Cortex of kidney (tissue), 1 donor: ENCODE data around the gene GPRIN1.

Source experiments
- DNase-seq: peaks from one replicate; lab custom pipeline; 2025; lab: John Stamatoyannopoulos, UW

GPRIN1 gene

DNA sequence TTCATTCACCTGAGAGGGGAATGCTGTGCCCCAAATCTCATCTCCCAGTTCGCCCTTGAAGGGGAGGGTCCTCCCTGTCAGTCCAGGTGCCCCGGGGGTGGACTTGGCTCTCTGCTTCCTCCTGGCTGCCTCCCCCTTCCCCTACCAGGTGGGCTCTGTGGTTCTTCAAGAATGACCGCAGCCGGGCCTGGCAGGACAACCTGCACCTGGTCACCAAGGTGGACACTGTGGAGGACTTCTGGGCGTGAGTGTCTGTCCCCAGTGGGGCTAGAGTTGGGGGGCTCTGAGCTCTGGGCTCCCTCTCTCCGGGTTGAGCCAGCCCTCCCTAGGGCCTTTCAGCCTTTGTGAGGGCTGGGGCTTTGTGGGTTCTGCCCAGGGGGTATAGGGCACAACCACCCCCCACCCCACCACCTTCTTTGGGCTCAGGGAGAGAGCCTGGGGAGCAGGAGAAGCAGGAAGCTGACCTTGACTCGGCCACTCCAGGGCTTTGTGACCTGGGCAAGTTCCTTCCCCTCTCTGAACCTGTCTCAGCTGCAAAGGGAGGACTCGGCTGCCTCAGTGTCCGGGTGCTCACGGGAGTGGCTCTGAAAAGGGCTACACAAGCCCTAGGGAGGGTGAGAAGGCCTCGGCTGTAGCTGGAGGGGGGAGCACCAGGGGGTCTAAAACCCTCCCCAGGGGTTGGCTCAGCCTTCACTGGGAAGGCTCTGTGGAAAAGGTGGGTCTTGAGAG is 33.7 kb upstream of the GPRIN1 start:
- no peak for DNase-seq

DNA sequence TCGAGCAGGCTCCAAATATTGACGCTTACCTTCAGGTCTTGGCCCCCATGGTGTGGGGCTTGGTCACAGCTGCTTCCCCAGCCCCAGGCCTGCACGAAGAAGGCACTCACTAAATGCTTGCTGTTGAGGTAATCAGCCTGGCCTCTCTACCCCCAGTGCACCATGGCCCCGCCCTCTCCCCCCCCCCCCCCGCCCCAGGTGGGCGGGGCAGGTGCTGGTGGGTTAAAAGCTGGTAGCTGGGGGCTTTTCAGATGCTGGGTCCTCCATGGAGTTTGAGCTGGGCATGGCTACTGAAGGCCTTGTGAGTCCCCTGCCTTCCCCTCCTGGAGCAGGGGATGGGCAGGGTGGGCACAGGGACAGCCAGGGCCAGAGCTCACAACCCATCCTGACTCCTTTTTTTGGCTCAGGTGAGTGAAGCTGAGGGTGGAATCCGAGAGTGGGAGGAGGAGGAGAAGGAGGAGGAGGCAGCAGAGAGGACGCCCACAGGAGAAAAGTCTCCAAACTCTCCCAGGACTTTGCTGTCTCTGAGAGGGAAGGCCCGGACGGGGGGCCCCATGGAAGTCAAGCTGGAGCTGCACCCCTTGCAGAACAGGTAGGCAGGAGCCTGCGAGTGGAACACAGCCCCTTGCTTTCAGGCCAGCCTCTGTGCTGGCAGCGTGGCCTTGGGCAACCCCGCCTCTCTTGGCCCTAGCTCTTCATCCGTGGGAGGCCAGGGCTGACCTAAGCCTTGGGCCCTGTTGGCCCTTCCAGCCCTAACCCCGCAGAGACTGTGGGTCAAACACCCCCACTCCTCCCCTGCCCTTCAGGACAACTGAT is 32.9 kb upstream of the GPRIN1 start:
- no peak for DNase-seq

DNA sequence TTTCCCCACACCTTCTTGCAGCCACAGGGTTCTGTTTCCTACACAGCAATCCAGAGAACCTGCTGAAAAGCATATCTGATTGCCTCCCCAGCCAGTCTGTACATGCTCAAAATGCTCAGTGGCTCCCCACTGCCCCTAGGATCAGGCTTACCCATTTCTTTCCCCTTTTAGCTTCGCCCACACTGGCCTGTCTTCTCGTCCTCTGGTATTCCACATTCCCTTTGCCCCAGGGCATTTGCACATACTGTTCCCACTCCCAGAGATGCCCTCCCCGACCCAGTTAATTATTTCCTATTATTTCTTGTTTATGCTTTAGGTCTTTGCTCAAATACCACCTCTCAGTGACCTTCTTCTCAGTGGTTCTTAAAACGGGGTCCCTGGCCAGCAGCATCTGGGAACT is 30.7 kb upstream of the GPRIN1 start:
- DNase-seq, result no peak

DNA sequence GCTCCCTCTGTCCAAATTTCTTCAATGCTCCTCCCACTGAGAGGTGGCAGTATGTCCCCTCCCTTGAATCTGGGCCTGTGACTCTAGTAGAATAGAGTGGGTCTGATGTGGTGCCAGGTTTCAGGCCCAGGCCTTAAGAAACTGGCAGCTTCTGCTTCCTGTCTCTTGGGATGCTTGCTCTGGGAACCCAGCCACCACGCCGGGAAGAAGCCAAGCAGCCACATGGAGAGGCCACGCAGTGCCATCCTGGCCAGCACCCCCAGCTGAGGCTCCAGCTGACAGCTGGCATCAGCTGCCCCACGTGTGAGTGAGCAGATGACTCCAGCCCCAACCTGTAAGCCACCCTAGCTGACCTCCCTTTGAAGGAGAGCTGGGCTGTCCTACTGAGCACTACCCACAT is 30.0 kb upstream of the GPRIN1 start:
- DNase-seq, result no peak

DNA sequence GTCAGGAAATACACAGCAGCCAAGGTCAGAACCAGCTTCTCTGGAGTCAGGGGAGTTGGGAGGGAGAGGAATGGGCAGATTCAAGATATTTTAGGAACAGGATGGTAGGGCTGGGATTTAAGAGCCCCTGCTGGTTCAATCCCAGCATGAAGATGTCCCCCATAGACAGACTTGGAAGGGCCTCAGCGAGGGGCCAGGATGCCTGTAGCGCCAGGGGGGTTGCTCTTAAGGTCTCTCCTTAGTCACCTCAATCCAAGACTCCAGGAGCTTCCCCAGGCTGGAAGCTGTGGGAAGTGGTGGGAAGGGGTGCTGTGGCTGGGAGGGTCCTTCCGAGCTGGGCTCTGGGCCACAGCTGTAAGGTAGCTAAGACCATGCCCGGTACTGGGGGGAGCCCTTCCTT is 29.3 kb upstream of the GPRIN1 start:
- DNase-seq, result no peak

DNA sequence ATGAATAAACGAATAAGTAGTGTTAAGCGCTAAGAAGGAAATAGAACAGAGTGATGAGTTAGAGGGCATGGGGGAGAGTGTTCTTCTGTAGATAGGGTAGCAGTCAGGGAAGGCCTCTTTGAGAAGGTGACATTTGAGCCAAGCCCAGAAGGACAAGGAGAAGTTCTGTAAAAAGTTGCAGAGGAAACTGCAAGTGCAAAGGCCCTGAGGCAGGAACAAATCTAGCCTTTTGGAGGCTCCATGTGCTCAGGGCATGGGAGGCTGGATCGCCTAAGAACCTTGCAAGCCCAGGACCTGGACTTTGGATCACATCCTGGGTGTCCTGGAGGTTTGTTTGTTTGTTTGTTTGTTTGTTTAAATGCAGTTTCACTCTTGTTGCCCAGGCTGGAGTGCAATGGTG is 28.5 kb upstream of the GPRIN1 start:
- no peak for DNase-seq

DNA sequence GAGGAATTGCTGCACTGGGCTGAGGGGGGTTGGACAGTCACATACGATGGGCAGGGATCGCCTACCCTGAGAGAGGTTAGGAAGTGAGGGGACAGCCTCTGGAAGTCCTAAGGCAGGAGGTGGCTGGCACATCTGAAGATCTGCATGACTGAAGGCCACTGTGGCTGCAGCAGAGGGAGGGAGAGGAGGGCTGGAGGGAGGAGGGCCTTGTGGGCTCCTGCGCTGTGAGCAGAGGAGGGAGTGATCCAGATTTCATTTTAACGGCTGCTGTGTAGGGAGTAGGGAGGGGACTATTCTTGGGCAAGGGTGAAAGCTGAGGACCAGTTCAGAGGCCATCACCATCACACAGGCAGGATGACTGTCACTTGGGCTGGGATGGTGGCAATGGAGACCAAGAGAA is 27.6 kb upstream of the GPRIN1 start:
- DNase-seq, result no peak

DNA sequence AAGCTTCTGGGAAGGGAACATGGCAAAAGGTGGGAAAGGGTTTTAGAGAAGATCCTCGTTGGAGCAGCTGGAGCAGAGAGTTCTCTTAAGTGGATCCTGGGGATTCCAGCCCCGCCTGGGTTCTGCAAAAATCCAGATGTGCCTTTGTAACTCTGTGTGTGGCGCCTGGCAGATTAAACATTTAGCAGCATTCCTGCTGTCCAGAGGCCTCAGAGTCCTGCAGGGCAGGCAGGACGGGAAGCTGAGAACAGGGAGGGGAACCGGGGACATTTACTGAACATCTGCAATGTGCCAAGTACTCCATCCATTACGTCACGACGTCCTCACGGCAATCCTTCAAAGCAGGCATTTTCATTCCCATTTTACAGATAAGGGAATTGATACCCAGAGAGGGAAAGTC is 26.5 kb upstream of the GPRIN1 start:
- no peak for DNase-seq

DNA sequence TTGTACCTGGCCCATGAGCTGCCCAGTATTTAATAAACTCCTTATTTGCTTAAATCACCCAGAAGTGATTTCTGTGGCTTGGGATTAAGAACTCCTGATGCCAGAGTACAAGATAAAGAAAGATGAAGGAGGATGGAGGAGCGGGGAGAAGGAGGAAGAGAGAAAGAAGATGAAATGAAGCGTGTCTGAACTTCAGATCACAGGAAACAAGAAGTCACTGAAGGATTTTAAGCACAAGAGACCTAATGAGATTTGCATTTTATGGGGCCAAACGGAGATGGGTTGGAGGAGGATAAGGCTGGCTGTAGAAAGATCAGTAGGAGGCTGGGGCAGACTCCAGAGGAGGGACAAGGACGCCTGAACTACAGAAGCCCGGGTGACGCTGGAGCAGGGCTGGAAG is 23.6 kb upstream of the GPRIN1 start:
- no peak for DNase-seq

DNA sequence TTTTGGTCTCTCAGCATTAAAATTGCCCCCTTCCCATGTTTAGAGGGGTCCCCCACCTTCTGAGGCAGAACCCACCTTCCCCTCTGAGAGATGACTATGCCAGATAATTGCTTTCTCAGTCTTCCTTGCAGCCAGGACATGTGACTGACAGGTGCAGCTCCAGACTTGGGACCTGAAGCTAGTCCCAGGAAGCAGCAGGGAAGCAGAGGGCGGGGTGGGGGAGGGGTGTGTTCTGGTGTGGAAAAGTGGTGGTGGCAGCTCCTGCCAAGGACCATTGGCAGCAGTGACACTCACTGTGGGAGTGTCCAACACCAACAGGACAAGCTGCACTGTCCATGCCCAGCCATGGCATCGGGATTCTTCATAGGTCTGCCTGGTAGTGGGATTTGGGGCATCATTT is 22.8 kb upstream of the GPRIN1 start:
- DNase-seq, result no peak

DNA sequence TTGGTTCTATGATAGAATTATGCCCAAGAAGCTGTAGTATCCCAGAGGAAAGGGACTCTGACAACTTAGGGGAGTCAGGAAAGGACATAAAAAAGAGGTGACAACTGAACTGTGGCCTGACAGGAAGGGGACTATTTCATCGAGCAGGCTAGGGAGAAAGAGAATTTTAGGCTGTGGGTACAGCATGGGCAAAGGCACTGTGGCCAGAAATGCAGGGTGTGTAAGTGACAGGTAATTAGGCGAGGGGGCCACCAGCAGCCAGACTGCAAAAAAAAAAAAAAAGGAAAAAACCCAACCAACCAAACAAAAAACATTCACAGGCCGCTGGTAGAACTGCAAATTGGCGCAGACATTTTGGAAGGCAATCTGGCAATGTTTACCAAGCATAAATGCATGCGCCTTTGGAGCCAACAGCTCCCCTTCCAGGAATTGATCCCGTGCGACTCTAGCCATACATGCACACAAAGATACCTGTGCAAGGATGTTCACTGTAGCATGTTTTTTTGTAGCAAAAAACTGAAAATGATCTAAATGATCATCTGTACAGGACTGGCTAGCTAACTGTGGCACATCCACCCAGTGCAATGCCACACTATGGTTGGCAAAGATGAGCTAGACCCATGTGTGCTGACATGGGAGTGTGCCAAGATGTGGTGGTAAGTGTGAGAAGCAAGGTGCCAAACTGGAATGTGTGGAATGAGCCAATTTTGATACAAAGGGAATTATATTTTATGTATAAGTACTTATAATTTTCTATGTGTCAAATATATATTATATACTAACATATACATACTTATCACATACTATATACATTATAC is 21.6 kb upstream of the GPRIN1 start:
- no peak for DNase-seq

DNA sequence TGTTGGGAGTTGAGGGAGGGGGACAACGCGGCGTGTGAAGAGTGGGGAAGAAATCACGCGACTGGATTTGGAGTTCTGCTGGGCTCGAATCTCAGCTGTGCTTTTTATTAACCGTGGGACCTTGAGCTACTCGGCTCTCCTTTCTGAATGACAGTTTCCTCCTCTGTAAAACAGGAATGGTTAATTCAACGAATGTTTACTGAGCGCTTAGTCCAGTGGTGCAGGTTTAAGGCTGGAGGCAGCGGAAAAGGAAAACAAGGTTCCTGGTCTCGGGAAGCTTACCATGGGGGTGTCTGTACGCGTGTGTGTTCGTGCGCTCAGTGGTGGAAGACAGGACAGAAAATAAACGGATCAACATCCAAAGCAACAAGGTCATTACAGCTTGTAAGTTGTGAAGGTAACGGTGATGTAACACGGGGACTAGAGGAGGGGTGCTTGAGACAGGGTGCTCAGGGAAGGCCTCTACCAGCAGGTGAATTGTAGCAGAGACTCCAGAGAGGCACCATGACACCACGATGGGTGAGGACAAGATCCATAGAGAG is 20.8 kb upstream of the GPRIN1 start:
- DNase-seq, result no peak

DNA sequence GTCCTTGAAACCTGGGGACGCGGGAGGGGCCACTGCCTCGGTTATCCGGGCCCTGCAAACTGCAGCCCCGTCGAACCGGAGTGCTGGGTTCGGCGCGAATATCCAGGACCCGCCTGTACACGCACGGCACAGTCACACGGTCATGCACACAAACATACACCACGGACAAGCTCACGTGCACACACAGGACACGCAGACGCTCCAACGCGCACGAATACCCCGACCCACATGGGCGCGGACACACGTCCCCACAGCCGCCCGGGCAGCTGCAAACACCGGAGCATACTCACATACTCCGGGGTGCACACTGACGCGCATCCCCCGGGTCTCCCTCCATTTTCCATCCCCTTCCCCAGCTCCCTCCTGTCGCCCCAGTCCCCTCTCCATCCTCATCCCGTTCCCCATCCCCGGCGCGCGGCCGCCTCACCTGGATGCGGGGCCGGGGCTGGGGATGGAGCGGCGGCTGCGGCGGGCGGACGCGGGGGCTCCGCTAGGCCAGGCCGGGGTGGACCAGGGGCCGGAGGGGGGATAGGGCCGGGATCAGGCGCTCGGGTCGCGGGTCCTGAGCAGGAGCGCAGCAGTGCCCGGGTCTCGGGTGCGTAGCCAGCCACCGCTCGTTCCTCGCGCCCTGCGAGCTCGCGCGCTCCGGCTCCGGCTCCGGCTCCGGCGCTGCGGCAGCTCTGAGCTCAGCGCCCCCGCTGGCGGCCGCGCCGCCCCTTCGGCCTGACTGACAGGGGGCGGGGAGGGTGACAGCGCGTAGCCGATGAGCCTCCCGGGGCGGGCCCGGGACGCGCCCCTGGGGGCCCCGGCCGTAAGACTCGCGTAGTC is 20.1 kb upstream of the GPRIN1 start, which contains the start of the genes EIF4E1B and SNCB:
Gene EIF4E1B, plus strand, starts transcription at position 823 of the 828 bp plus-strand sequence. CDS start 12,113 bp downstream, outside the sequence.
Gene SNCB, minus strand, starts transcription at position 682 of the 828 bp plus-strand sequence. CDS start 880 bp downstream, outside the sequence.
- DNase-seq, result no peak

DNA sequence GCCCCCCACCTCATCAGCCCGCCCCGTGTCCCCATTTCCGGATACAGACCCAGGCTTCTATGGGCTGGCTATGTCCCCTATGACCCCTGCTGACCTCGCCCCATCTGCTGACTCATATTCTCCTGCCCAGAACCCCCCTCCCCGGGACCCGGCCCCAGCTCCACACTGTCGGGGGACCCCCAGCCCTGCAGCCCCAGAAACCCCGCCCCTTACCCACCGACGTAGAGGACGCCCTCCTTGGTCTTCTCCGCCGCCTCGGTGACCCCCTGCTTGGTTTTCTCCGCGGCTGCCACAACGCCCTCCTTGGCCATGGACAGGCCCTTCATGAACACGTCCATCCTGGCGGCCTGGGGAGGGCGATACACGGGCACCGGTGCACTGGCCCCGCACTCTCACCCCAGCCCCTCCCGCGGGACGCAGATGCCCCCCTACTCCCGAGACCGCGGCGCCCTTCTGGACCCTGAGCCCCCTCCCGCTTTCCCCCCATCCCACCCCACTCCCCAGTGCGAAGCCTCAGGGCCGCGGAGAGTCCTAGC is 19.4 kb upstream of the GPRIN1 start:
- no peak for DNase-seq

DNA sequence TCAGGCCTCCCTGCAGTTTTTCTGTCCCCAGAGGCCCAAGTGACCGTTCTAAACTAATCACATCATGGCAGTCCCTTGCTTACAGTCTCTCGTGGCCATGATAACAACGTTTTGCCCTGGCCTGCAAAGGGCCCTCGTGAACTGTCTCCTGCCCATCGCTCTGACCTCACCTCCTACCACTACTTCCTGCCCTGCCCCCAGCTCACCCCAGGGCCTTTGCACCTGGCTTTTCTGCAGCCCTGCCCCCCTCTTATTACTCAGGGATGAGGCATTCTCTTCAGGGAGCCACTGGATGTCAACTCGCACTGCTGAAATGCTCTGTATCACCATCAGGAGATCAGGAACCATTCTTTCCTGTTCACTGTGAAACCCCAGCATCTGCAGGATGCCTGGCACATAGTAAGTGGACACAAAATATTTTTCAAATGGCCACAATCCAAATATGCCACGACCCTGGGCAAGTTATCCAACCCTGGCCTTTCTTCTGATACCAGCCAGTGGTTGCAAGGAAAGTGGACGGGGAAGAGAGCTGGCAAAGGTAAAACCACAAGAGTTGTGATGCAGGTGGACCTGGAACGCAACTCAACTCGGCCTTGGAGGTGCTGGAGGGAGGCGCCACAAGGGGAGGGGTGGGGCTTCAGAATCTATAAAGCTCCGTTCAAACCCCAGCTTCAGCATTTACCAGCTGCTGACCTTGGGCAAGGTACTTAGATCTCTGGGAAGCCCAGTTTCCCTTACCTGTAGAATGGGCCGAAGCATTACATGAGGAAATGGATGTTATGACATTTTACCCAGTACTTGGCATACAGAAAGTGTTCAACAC is 18.7 kb upstream of the GPRIN1 start:
- no peak for DNase-seq

DNA sequence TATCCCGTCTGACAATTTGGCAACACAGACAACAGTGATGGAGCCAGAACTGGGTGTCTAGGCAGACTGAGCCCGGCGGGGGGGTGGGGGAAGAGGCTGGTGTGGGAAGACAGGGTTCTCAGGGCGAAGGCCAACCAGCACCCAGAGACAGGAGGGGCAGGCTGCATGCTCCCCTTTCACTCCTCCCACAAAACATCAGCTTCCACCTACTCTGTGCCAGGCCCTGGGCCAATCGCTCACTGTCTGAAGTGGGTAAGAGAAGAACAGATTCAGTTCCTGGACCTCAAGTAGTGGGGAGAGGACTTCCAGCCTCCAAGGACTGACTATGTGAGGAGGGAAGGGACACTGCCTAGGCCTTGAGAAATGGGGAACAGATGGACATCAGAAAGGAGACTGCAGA is 17.6 kb upstream of the GPRIN1 start:
- DNase-seq, result no peak

DNA sequence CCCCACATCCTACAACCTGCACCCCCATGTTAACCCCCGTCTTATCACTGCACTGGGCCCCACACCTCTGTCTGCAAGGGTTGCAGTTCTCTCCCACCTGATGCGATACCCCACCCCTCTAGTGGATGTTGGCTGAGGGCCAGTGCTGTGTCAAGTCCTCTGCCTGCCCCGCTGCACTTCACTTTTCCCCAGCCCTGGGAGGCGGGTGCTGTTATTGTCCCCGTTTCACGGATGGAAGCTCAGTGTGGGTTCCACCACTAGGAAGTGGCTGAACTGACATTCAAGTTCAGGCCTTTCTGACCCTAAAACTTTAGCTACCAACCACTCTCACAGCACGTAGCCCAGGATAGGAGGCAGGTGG is 16.9 kb upstream of the GPRIN1 start:
- DNase-seq, result no peak

DNA sequence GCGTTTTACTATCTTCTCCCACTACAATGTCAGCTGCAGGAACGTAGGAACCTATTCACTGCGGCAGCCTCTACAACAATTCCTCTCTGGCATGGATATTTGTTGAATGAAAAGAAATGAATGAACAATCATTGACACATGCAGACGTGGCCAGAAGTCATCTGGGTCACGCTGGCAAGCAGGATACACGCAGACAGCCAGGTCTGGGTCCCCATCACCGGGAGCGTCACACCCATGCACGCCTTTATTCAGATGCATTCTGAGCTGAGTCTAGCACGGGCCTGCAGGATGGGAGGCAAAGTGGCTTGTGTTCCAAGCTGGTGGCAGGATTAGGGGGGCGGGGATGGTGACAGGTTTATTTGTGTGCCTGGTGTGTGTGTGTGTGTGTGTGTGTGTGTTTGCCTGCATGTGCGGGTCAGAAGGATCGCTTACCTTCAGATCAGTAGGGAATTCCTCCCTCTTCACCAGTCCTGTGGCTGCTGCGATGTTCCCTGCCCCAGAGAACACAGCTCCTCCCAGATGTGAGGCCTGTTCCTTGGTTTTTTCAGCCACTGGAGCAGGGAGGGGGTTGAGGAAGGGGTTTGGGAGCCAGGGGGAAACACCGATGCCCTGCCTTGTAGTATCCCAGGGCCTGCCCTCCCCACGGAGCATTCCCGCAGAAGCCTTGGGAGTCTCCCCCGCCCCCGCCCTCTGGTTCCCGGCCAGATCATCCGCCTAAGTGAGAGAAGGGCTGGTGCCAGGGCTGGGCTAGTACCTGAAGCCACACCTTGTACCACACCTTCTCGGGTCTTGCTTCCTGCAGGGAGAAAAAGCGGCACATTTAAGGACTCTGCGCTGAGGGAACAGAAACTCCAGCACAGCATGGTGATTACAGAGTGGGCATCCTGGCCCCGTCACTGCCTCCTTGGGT is 16.3 kb upstream of the GPRIN1 start:
- no peak for DNase-seq

DNA sequence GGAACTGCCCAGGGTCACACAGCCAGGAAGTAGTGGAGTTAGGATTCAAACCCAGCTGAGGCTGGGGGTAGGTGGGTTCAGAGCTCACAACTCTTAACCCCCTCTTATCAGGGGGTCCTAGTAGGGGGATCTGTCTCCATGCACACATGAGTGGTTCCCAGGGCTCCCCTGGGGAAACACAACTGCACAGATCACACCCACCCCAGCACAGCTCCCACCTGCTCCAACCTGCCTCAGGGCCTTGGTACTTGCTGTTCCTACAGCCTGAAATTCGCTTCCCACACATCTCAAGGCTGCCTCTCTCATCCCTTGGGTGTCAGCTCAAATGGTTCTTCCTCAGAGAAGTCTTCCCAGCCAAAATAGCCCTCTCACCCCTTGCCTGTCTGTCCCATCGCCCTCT is 15.6 kb upstream of the GPRIN1 start:
- DNase-seq, result no peak
